GOT3 (cell line): ENCODE results near the gene ANKRD52.
"Not testable (repeated sequence)": the region's sequence is repeated elsewhere in the genome, so short reads cannot be mapped to it uniquely, and the experiment has no call there.

Experiments
- DNase-seq: peaks from one replicate; lab custom pipeline; 2025; ENCODE audit warnings: mixed read lengths; lab: John Stamatoyannopoulos, UW

Gene ANKRD52

DNA sequence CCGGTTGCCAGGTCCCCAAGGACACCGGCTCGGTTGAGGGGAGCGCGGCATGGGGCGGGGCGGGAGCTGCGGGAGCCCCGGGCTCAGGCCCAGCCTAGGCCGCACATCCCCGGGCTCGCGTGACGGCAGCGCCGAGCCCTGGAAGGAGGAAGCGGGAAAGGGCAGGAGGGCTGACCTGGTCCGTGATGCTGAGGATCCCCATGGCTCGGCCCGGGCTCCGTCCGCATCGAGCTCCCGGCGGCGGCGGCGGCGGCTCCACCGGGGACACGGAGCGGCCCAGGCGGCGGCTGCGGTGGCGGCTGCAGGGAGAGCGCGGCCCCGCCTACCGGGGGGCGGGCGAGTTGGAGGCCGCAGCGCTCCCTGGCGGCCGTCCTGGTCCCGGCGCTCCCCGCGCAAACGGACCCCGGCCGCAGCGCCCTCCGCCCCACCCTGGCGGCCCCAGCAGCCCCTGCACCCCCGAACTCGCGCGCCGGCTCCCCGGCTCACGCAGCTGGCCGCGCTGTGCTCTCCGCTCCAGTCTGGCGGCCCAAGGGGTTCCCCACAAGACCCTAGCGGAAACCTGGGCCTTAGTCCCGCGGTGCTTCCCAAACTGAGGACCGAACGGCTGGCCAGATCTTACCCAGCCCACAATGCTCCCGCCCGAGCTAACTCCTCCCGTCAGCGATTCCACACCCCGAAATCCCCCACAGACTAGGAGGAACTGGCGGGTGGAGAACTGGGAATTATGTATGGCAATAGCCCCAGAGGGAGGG, at the start of gene ANKRD52:
Gene ANKRD52, minus strand, starts transcription at position 317 of the 752 bp plus-strand sequence. Its CDS starts 115 bp downstream, at position 202.
- peak; percentile 41 for DNase-seq

DNA sequence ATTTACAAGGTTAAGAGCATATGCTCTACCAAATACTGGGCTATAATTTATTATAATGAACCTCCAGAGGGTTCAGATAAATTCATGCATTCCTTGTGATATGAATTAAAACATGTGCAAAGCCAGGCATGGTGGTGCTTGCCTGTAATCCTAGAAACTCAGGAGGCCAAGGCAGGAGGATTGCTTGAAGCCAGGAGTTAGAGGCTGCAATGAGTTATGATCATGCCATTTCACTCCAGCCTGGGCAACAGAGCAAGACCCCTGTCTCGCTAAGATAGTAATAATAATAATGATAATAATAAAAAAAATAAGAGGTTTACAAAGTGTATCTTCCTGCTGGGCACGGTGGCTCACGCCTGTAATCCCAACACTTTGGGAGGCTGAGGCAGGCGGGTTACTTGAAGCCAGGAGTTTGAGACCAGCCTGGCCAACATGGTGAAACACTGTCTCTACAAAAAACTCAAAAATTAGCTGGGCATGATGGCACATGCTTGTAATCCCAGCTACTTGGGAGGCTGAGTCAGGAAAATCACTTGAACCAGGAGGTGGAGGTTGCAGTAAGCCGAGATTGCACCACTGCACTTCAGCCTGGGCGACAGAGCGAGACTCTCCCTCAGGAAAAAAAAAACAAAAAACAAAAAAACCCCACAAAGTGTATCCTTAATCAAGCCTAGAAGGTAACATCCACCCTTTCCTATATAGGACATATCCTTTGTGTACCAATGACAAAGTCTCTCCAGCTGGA, 49.2 kb upstream of the ANKRD52 start:
- no peak for DNase-seq

DNA sequence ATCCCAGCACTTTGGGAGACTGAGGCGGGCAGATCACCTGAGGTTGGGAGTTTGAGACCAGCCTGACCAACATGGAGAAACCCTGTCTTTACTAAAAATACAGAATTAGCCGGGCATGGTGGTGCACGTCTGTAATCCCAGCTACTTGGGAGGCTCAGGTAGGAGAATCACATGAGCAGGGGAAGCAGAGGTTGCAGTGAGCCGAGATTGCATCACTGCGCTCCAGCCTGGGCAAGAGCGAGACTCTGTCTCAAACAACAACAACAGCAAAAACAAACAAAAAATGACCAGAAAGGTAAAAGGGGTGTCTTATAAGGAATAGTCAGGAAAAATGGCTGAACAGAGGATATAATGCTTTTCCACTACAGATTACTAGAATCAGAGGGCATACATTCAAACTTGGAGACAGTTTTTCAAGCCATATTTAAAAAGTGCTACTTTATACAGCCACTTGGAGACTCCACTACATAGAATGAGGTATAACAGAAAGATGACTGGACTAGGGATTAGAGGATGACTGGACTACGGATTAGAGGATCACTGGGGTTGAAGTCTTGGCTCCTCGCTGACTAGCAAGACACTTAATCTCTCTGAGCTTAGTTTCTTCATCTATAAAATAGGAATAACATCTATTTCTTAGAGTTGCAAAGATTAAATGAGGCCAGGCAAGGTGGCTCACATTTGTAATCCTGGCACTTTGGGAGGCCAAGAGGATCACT, 46.8 kb upstream of the ANKRD52 start:
- no peak for DNase-seq

DNA sequence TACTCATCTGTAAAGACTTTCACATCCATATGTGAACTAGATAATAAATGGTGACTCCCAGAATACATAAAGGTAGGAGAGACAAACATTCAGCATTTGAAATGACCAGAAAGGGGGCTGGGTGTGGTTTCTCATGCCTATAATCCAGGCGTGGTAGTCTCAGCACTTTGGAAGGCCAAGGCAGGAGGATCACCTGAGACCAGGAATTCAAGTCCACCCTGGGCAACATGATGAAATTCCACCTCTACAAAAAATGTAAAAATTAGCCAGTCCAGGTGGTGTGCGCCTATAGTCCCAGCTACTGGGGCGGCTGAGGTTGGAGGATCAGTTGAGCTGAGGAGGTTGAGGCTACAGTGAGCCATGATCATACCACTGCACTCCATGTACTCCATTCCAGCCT, 46.1 kb upstream of the ANKRD52 start:
- no peak for DNase-seq

DNA sequence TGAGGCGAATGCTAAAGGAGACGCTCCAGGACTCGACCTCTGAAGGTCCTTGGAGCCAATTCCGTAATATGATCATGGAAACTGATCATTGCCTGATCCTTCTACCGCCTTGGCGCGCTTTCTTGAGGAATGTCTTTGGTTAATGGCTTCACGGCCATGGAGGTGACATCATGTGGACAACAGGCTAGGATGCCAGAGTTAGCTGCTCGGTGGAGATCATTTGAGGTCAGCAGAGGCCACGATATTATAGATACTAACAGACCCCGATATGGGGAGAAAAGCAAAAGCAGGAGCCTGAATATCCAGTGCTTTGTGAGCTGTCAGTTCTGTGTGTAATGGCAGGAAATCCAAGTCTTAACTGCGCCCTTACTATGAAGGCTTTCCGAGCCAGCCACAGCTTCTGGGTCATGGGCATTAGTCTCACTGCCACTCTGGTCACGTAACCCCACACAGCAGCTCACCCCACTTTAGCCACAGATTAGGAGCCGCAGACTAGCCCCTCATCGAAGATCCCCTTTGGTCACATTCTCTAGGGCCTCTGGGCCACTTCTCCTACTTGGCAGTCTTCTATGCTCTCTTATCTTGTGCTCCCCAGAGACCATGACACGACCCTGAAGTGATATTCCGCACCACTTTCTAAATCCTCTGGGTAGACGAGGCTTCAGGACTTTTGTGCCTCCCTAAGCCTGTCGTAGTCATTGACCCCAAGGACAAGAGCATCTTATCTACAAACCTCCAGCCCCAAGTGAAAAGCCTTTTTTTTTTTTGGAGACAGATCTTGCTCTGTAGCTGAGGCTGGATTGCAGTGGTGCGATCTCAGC, 42.7 kb upstream of the ANKRD52 start:
- no peak for DNase-seq

DNA sequence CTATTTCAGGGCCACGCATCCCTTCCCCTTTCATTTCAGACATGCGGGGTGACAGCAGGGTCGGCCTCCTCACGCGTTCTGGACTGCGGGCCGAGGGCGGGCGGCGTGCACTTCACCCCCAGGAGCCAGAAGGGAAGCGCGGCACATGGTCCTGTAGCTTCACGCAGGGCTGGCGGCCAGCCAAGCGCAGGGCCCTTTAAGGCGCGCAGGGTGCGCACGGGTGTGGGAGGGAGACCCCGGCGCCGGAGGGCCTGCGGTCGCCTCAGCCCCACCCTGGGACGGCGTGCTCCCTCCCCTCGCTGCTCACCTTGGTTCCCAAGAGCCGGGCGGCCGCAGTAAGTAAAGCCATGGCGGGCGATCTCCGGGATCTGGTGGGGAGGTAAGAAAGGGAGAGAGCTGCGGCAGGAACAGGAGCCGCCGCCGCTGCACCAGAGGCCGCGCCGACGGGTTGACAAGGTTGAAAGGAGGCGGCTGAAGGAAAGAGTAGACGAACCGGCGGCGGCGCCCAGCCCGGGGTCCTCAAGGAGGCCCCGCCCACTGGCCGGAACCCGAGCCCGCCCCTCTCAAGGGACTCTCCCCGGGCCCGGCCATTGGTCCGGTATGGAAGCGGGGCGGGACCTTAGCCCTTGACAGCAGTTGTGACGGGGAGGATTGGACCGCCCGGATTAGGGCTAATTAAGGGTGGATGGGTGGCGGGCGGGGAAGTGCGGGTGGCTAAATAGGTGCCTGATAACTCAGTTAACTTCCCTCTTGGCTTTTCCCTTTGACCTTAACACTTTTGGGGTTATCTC, 41.9 kb upstream of the ANKRD52 start, which contains the start of gene CS:
Gene CS, minus strand, starts transcription at position 478 of the 791 bp plus-strand sequence. Its CDS starts 129 bp downstream, at position 349.
- peak; percentile 80 for DNase-seq

DNA sequence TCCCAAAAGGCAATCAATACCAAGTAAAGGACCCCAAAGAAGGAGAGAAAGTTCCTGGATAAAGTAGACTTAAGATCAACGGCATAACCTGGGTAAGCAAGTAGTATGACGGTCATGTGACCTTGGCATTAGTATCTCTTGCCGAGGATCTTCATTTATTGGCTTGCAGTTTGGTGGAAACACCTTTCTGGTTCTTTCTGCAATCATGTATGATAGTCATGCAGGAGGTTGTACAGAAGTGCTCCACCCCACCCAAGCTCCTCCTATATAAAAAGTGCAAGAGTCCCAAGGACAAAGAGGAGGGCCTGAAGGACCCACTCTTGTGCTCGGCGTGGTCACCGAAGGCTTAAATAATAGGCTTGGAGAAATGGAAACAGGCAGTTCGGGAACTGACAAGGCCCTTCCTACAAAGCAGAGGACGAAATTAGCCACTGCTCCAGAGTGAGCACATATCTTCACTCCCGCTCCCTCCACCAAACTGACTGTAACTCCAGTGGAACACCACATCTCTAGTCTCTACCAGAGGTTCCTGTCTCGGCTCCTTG, 41.2 kb upstream of the ANKRD52 start:
- DNase-seq: no peak

DNA sequence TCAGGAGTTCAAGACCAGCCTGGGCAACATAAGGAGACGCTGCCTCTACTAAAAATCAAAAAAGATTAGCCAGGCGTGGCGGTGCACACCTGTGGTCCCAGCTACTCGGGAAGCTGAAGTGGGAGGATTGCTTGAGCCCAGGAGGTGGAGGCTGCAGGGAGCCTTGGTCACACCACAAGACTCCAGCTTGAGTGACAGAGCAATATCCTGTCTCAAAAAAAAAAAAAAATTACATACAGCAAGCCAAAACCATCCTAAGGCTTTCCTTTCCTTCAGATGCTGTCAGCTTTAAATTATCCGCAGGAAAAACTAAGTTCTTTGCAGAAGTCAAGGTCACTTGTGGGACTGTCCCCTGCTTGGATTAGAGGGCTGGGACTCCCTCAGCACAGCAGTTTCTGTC, 40.6 kb upstream of the ANKRD52 start:
- no peak for DNase-seq

DNA sequence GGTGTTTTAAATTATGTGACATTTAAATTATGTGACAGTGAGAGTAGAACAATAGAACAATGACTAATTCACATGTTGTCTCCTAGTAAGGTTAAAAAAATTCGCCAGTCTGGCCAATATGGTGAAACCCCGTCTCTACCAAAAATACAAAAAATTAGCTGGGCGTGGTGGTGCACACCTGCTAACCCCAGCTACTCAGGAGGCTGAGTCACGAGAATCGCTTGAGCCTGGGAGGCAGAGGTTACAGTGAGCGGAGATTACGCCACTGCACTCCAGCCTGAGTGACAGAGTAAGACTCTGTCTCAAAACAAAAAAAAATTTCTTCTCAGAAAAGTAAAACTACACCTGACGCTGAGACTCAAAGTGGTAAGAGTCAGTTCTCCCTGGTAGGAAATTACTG, 39.2 kb upstream of the ANKRD52 start:
- no peak for DNase-seq

DNA sequence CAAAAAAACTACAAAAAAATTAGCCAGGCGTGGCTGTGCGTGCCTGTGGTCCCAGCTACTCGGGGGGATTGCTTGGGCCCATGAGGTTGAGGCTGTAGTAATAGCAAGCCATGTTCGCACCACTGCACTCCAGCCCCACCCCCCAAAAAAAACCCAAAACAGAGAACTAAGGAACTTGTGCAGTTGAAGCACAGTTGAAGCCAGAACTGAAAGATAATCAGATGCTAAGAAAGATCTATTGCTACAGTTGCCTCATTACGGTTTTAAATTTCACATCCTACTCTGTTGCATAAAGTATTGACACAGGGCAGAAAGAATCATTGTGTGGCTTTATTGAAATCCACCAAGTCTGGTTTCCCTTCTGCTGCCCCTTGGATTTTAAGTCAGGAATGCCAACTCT, 38.1 kb upstream of the ANKRD52 start:
- no peak for DNase-seq

DNA sequence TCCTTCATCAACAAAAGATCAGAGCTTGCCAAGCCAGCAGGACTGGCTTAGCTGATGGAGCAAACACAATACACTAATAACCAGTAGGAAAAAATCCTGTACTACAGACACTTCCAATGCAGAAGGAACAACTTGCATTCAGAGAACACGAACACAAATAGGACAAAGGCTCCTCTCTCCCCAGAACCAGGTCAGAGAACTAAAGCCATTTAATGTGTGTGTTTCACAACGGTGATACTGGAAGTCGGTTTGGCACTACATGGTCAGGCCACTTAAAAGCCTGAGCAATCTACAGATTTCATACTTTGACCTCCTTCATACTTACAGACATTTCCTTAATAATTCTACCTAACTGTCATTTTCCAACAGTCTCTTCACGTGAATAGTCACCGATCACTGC, 35.6 kb upstream of the ANKRD52 start:
- no peak for DNase-seq

DNA sequence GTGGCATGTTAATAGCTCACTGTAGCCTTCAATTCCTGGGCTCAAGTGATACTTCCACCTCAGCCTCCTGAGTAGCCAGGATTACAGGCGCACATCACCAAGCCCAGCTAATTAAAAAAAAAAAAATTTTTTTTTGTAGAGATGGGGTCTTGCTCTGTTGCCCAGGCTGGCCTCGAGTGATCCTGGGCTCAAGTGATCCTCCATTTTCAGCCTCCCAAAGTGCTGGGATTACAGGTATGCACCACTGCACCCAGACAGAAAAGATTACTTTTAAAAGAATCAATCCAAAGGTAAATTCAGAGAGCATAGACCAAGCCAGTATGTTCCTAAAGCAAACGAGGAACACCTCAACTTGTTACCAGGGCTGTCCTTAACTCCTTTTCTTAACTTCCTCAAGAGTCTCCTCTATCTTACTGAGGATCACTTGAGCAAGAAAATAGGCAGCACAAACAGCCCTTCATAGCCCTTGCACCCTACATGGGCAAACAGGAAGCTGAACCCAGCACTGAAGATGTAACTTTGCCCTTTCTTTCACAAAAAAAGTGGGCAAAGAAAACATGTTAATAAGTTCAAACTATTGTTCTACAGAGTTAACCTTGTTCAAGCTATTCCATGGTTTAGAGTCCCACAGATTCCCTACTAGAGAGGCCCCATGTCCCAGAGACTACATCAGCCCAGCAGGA, 30.7 kb upstream of the ANKRD52 start:
- DNase-seq: no peak

DNA sequence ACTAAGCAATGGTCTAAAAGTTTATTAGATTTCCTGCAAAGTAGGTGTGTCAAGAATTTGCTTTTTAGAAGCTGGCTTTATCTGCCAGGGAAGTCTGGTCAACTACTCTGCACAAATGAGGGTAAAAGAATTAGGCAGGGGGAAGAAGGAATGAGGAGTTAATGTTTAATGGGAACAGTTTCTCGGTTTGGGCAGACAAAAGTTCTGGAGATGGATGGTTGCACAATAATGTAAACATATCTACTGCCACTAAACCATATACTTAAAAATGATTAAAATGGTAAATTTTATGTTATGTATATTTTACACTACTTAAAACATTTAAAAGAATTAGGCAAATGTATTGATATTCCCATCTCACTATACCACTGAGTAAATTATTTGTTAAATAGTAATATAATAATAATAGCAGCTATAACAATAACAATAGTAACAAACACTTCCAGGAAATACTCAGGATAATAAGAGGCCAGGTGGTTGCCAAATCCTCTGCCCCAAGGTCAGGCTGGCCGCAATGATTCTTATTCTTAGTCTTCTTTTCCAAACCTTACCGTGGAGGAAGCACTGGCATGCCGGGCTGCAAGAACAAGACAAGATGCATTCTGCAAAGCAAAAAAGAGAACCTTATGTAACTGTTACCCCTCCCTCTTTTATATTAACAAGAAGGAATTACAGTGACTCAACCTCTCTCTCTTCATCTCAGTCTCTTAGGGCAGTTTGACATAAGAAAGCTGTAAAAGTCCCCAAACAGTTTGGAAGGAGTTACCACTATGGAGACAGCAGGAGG, 28.1 kb upstream of the ANKRD52 start:
- DNase-seq: no peak

DNA sequence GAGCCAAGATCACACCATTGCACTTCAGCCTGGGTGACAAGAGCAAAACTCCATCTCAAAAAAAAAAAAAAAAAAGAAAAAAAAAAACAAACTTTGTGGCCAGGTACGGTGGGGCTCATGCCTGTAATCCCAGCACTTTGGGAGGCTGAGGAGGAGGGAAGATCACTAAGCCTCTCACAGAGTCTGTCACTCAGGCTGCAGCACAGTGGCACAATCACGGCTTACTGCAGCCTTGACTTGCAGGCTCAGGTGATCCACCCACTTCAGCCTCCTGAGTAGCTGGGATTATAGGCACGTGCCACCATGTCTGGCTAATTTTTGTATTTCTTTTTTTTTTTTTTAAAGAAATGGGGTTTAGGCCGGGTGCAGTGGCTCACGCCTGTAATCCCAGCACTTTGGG, 26.1 kb upstream of the ANKRD52 start:
- DNase-seq: not testable (repeated sequence)

DNA sequence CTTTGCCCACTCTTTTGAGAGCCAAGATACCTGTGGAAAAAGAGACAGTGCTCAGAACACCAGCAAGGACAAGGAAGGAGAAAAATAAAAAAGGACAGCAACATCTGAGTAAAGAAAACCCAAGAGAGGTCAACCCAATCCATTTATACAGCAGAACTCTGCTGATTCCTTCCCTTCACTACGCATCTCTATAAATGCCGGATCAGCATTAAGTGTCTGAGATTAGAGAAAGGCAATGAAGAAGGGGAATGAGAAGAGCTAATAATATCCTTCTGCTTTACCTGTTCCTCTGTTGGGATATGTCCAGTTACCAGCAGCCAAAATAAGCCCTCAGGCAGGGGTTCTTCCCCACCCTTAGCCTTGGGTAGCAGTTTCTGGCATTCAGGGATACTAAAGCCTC, 24.4 kb upstream of the ANKRD52 start:
- DNase-seq: no peak

DNA sequence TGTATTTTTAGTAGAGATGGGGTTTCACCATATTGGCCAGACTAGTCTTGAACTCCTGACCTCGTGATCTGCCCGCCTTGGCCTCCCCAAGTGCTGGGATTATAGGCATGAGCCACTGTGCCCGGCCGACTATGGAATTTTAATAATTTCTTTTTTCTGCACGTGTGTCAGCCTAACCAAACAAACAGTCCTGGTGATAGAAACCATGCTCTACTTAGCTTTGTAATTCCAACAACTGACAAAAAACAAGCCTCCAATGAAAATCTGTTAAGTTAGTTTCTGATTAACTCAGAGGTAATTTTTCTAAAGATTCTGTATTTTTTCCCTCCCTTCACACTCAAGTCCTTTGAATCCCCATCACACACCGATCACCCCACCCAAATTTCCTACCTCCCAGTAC, 23.8 kb upstream of the ANKRD52 start:
- no peak for DNase-seq

DNA sequence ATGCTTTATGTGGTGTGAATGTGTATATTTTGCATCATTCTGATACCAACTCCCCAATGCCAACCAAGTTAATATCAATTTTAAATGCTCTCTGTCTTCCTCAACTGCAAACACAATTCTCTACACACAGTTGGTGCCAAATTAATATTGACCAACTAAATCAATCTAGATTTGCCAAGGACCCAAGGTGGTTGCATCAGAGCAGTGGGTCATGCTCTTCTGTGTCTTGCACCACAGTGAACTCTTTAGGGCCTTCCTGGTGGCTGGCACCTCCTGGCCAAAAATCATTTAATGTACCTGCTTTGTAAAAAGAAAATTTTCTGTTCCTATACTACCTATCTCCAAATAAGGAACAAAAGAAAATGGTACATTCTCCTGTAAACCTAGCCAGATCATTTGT, 22.7 kb upstream of the ANKRD52 start:
- no peak for DNase-seq

DNA sequence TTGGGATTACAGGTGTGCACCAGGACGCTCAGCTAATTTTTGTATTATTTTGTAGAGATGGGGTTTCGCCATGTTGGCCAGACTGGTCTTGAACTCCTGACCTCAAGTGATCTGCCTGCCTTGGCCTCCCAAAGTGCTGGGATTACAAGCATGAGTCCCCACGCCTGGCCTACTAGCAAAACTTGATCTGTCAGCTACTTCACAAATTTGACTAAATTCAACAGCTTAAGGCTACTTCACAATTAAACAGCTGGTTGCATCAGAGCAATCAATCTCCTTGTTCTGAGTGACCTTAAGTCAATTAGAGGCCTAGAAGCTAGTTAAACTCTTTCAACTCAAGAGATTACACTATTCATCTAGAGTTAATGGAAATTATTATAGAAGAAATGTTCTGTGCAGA, 20.7 kb upstream of the ANKRD52 start:
- DNase-seq: no peak

DNA sequence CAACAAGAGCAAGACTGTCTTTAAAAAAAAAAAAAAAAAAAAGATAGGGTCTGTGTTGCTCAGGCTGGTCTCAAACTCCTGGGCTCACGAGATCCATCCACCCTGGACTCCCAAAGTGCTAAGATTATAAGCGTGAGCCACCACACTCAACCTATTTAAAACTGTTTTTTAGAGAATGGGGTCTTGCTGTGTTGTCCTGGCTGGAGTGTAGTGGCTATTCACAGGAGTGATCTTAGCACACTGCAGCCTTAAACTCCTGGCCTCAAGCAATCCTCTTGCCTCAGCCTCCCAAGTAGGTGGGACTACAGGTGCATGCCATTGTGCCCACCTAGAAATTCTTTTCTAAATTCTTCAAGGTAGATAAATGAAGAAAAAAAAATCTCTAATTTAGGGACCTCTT, 16.1 kb upstream of the ANKRD52 start:
- DNase-seq: no peak
